ENCODE measurements around the gene TMEM18.

TMEM18 gene

DNA sequence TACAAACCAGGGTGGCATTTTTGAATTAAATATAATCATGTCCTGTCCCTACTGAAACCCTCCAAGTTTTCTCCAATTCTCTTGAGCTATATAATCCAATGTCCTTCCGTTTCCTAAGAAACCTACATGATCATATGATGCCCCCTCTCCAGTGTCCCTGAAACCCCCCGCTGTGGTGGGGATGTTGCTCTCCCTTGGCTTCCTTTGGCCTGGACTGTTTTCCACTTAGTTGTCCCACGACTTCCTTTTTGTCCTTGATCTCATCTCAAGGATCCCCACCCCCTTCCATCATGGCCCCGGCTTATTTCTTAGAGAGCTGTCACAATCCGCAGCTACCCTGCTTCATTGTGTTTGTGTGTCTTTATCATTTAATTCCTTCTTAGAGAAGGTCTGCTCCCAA is 43.8 kb downstream of the TMEM18 start:
- no peak for DNase-seq

DNA sequence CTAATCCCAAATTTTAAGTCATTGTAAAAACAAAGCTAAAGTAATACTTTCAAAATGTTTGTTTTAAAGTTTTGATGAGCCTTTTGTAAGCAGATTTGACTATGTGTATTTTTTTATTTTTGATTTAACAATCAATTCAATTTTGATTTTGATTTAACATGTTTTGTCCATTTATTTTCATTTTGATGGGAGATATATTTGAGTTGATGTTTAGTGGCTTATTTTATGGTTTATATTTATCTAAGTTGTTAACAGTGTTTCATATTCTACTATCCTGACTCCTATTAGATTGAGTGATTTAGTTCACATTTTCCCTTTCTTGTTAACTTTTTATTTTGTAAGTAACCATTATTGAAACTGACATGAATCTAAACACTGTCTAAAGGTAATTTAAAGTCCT is 44.7 kb downstream of the TMEM18 start:
- DNase-seq, result no peak

DNA sequence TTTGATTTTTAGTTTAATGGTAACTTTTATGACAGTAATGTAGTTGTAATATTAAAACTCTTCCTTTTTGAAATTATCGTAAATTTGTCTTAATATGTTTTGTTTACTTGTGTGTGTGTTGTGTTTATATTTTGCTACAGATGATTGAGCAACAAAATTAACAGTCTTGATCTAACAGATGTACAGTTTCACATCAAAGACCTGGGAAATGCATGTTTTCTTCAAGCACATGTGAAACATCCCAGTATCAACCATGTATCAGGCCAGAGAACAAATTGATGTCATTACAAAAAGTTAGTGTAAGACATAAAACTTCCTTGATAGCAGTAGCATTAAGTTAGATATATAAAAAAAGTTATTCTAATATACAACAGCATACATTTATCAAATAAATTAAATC is 45.5 kb downstream of the TMEM18 start:
- no peak for DNase-seq

DNA sequence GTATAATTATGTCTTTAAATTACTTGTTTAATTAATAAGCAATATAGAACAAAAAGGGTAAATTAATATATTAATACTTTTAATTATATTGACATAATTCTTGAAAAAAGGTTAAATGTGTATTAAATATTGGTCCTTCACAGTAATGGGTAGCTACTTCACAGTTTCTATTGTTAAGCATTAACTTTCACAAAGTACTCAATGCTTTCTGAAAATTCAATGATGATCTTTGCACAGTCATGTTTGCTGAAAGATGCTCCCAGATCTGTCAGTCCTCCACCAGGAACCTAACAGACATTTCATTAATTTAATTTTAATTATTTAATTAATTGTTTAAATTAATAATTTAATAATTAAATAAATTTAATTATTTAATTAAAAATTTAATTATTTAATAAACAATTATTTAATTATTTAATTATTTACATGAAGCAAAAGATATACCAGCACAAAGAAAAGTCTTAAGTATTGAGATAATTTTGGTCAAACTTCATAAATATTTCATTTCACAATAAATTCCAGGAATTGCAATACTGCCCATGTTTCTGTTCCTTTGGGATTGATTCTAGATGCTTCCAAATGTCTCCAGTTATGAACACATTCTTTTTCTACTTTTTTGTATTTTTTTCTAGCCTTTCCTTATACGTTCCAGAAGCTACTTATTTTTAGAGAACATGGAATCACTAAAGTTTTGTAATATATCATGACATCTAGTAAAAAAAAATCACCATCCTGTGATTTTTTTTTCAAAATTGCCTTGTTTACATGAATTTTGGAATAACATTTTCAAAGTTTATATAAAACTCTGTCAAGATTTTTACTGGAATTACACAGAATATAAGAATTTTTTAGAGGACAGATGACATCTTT is 46.5 kb downstream of the TMEM18 start:
- no peak for DNase-seq

DNA sequence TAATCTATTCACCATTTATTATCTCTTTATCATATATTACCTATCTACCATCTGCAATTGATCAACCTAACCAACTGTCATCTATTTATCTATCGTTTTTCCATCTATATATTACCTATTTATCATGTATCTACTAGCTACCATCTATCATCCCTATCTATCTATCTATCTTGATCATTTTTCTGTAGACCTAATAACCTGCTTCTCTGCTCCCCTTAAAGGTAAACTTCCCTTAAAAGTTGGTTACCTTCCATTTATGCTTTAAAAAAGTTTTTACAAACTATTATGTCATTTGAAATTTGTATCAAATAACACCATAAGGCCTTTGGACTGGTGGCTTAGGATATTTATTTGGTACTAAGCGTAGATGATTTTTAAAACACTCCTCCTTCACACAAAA is 47.2 kb downstream of the TMEM18 start:
- DNase-seq, result no peak

DNA sequence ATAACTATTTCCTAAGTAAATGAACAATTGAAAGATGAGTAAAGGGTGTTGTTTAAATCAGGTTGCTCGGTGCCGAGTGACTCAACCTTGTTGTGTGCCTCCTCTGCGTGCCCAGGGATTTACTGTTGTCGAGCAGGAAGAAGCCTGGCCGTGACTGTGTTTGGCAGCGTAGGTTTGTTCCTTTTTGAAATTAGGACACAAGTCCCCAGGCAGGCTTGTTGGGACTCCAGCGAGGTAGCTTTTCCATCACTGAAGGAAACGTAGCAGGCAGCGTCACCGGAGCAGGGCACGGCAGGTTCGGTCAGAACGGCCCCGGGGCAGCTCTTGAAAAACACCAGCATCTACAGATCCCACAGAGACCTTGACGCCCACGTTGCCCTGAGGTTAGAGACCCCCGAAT is 48.6 kb downstream of the TMEM18 start:
- no peak for DNase-seq

DNA sequence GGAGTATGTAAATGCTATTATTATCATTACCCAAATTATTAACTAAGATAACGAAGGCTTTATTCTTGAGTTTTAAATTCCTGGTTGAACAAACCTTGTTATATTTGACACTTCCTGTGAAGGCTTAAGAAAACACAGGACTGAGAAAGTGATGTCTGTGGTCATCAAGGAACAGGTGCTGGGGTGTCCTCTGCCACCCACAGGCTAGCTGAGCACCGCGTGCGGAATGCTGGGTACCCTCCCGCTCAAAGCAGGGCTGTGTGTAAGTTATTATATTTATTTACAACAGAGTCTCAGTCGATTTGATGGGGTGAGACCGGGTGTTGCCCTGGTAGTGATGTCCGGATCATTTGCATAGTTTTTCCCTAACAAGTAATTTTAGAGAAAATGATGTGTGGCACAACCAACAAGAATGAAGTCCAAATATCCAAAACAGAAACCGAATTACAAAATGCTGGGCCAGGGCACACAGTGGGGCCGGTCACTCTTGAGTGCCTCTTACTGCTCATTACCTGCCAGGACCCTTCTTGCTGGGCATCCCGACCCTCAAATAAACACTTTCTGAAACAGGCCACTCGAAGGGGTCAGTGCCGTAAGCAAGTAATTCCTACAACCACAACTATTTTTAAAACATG is 49.2 kb downstream of the TMEM18 start:
- no peak for DNase-seq

DNA sequence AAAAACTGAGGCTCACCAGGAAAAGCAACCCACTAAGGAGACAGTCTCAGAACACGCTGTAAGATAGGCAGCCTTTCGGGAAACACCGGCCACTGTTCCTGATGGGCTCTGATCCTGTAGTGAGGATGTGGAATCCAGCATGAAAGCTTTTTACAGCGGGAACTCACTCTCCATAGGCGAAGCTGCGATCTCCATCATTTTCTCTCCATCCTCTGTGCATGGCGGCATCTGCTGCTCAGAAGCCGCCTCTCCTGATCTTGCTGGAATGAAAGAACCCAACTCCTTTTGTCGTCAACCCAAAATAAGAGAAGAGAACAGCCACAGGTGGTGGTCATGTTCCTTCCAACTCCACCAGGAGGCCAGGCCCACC is 49.9 kb downstream of the TMEM18 start:
- no peak for DNase-seq

DNA sequence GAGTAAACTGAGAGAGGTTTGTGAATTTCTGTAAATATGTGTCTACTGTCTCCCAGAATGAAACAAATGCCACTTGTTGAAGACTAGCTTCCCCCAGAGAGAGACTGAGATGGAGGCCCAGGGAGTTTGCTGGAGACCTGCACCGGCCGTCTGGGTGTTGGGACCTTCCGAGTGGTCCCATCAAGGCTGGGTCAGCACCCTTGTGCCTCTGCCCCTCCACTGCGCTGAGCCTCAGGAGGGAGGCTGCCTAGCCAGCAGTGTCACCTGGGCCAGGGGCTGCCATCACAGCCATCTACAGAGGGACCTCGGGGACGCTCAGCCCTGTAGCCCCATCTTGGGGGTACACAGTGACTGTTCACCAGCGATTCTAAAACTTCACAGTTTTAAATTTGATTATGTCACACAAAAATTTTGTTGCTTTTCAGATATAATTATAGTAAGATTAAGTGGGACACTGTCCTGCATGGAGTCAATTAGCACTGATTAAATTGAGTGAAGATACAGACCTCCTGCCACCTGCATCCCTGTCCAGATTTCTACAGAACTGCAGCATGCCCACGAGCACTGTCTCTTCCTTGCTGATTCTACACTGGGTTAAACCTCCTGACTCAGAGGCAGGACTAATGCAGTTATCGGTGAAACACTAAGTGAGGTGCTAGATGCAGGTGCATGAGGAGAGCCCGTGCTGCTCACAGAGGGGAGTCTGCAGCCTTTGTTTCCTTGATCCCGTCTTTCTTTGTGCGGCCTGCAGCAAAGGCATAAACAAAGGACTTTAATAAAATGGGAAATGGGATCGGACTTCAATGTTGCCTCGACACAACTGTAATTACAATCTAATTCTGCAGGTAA is 50.5 kb downstream of the TMEM18 start:
- no peak for DNase-seq

DNA sequence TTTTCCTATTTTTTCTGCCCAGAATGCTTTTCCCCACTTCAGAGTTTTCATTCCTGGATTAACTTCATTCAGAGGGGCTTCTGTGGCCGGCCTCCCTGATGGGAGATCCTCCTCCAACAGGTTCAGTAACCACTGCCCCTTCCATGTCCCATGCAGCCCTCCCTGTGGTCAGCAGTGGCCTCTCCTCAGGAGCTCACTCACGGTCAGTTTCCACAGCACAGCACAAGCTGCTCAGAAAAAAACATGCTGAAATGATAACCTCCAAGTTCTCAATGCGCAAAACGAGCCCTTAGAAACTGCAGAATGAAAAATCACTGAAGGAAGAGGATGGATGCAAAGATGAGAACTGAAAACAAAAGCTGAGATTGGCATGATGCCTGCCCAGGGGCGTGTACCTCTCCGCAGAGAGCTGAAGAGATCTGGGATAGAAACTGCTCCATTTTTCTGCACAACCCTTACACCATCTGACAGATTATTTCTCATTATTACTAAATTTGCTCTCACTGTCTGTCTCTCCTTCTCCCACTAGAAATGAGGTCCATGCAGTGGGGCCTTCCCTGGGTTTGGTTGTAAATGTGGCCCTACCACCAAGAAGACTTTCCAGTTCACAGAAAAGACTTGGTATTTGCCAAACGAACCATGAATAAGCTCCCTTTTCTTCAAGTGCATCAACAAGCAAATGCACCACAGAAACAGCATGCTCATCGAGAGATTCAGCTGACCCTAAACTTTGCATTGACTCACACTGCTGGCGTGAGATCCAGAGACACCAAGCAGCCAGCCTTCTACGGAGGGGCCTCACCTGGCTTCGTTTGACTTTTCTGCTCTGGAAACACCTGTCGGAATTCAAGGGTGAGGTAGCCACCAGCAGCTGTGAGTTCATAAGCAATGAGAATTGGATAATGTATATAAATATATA is 51.5 kb downstream of the TMEM18 start:
- no peak for DNase-seq

DNA sequence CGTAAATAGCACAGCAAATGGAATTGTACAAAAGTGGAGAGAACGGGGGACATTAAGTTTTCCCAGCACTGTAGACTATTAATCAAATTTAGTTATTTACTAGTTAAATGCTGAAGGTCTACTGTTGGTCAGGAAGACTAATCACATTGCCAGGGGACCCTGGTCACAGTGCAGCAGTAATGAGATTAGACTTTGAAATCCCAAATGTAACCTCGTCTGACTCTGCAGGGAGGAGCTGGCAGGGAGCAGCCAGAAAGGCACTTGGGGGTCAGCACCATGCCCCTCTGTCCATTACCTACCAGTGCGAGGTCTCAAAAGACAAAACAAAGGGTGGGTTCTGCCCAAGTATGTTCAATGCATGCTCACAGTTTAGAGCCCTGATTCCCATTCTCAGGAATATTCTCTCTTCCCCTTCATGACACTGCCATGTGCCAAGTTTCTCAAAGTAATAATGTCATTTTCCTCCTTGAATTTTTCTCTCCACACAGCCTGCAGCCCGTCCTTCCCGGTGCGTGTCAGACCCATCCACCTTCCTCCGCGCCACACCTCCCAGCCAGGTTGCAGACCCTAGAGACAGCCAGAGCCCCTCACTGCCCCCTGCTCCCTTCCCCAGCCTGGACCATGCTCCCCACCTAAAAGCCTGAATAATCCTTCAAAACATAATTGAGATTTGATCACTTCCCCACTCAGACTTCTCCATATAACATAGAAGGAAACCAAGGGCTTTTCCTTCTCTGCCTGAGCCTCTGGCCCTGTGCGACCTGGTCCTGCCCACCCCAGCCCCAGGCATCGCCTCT is 52.5 kb downstream of the TMEM18 start:
- DNase-seq, result no peak

DNA sequence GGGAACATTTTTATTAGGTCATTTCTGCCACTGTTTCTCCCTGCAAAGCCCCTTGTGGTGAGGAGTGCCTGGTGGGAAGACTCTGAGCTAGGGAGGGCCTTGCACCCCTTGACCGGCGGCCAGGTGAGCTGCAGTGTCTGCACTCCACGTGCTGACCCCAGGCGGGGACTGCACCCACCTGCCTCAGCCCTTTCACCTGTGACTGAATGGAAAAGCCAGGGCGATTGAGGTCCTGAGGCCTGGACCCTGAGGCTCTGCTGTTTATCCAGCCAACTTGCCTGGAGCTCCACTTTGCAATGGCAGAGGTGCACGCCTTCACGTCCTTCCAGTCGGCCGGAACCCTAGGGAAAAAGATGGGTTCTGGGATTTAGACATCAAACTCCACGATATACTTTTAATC is 53.1 kb downstream of the TMEM18 start:
- DNase-seq, result no peak

DNA sequence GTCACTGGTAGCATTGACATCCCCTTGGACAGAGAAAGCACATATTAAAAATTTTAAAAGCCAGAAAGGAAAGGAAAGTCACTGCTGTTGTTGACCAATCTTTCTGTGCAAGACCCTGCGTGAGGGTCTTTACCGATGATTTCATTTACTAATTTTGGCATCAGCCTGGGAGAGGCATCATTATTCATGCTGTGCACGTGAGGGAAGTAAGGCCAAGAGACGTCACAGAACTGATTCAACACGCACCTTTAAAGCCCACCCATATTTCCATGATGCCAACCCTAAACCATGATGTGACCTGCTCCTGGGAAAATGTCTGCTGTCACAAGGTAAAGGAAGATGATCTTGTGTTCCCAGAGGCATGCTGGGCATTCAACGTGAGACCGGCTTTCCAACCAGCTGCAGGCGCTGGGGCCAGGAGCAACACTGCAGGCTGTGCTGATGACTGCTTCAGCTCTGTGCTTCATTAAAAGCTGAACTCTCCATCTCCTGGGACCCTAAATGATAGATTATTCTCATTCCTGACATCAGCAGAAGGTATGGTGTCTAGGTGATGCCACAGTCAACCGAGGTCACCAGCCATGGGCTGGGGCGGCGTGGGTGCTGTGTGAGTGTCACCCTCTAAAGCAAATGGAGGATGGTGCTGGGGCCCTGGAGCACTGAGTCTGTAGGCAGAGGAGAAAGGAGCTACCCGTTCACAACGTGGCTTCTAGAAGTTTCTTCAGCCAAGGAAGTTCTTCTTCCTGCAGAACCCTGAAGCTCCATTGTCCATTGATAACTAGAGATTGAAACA is 53.9 kb downstream of the TMEM18 start:
- no peak for DNase-seq

DNA sequence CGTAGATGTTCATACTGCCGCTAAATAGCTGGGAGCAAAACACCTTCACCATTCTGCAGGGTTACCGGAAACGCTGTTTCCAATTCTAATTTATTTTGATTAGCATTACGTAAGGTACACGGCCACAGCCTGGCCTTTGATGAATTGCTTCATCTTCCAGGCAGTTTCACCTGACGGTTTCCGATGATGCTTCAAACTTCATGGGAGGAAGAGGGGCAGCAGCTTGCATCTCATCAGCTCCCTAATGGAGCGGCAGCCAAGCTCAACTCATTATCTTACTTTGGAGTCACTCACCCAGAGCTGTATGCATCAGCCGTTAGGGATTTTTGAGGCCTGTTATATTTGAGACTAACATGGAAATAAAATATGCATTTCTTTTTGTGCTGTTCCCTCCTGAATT is 54.8 kb downstream of the TMEM18 start:
- no peak for DNase-seq

DNA sequence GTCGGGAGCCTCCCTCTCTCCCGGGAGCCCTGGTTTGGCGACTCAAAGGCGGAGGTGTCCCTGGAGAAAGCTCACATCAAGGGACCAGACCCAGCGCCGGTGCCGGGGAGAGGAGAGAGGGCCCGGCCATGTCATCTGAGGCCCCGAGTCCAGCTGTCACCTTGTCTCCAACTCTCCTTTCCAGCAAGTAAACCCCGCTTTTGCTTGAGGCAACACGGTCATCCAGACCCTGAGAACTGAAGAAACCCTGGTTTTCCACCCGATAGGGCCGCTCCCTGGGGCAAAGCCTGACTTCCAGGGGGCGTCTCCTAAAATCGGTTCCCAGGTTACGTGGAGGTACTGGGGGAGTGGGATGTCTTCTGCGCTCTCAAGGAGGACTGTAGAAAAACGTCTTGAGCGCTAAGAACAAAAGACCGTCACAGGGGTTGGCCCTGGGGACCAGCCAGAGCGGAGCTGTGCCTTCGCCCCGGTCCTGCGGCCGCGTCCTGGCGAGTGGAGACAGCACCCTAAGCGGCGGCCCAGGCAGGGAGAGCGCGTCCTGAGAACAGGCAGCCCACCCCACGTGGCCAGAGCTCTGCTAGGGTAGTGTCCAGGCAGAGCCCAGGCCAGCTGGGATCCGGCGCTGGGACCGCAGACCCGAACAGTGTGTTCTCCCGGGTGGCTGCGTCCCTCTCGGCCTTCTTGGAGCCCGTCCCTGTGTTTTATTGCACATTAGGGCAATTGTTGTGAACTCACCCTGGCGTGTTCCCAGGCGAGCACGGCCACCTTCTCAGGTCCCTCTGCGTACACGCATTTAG is 55.7 kb downstream of the TMEM18 start:
- DNase-seq, result no peak

DNA sequence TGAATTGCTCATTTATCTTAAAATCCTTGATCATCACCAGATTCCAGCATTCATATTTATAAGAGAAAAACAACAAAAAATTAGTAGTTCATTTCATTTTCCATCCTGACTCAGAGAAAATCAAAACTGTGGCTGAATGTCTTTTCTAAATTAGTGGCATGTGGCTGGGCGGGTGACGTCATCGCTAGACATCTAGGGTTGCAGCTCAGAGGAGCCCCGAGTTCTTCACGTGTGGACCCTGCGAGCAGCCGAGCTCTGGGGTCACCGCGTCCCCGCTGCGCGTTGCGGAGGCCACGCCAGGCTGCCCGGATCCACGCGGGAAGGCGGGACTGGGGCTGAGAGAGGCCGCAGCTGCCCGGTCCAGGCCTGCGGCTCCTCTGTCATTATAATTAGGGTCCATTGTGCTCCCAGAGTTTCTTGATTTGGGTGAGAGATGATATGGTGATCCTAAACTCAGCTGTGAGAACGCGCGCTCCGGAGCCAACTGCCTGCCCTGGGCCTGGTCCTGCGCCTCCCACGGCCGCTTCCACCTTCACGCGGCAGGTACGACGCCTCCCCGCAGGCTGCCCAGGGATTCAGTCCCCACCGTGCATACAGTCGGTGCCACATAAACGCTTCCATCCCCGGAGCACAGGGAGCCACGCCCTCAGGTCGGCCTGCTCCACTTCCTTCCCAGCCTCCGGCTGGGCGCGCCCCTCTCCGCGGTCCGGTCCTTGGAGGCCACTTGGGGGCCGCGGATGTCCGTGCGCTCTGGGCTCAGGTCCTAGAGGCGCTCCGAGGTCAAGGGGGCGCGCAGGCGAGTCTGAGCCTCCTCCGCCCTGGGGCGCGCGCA is 56.5 kb downstream of the TMEM18 start:
- no peak for DNase-seq

DNA sequence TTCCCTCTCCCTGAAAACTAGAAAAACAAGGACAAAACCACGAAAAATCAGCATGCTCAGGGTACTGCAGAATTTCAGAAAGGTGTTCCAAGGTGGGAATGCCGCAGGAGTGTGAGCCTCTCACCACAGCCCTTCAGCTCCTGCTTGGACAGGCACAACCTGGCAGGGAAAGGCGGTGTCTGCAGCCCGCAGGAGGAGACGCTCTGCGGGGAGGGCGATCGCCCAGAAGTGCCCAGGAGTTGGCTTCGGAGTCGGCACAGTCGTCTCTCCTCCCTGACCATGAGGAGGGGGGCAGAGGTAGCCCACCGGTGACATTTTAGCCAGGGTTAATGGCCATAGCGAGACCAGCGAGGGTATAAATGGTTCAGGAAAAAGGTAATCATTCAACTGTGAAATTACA is 57.2 kb downstream of the TMEM18 start:
- no peak for DNase-seq

DNA sequence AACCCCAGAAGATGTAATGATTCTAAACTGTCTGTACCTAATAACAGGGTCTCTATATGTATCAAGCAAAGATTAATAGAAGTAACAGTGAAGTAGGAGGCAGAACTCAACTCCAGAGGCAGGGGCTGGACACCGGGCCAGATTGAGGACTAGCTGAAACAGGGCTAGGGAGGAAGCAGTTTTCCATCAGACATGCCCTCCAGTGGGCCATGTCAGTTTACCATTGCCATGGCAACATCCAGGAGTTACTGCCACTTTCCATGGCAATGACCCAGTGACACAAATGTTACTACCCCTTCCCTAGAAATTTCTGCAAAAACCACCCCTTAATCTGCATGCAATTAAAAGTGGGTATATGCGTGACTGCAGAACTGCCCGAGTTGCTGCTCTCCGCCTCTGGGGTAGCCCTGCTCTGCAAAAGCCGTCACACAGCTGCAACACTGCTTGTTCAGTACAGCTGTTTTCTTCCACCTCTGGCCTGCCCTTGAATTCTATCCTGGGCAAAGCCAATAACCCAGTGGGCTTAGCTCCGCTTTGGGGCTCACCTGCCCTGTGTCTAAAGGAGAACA is 58.7 kb downstream of the TMEM18 start:
- DNase-seq, result no peak

DNA sequence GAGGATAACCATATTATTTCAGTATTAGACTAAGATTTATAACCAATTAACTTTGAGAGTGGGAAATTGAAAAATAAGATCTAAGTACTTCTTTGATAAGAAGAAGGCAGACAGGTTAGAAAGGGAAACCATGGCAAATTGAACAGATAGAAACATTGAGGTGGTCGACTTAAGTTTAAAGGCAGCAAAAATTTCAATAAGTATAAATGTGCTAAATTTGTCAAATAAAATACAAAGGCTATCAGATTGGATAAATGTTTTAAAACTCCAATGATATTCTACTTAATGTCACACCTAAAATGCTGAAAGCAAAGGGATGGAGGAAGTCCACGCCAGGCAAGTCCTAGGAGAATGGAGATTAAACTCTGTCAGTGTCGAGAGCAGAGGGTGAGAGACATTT is 59.2 kb downstream of the TMEM18 start:
- DNase-seq, result no peak
